ENCODE results near the gene PPP2R3C.

- TF ChIP-seq CTCF (conservative IDR thresholded peaks at IDR 0.05), result no peak
- TF ChIP-seq ZFX (IDR thresholded peaks at IDR 0.05), result no peak
These were observed 76.6 kb downstream of the PPP2R3C start for GRCh38 chr14:35044939-35045797.

All from C4-2B (cell line).